GM12892 (cell line): ENCODE data around the gene MYO16.

Source experiments
- POLR2A ChIP-seq: IDR thresholded peaks from 2 replicates; pipeline ENCODE4 v1.6.1; 2011; ENCODE audit warnings: low read depth, low read length, control low read depth
- POLR2AphosphoS5 ChIP-seq: IDR thresholded peaks from 2 replicates; pipeline ENCODE4 v1.6.1; 2011; ENCODE audit warnings: low read depth, low read length, control low read depth

- TF ChIP-seq POLR2AphosphoS5 (no peak), POLR2A (no peak)
These were observed 536.0 kb downstream of the MYO16 start for GRCh38 chr13:109165417-109165904.
